GM12892 (cell line): ENCODE data around the gene EMC10.

Source experiments
- POLR2A ChIP-seq: IDR thresholded peaks from 2 replicates; pipeline ENCODE4 v1.6.1; 2011; ENCODE audit warnings: low read depth, low read length, control low read depth
- POLR2AphosphoS5 ChIP-seq: IDR thresholded peaks from 2 replicates; pipeline ENCODE4 v1.6.1; 2011; ENCODE audit warnings: low read depth, low read length, control low read depth

- TF ChIP-seq POLR2AphosphoS5 (no peak), POLR2A (no peak; the same call in 1 of the 2 replicates)
Observed at GRCh38 chr19:50432221-50433028, 43.9 kb upstream of the EMC10 start, which contains the start of gene MYBPC2.
